ENCODE results near the gene PRPF6. TPM values are rescaled to one million over a fixed set of nuclear protein-coding genes. Genes with fewer than 3 reads are reported as not detected.

The PRPF6 gene
- total RNA-seq, 2 experiments from 2014 or later, result 66.5 to 67.7 TPM

DNA sequence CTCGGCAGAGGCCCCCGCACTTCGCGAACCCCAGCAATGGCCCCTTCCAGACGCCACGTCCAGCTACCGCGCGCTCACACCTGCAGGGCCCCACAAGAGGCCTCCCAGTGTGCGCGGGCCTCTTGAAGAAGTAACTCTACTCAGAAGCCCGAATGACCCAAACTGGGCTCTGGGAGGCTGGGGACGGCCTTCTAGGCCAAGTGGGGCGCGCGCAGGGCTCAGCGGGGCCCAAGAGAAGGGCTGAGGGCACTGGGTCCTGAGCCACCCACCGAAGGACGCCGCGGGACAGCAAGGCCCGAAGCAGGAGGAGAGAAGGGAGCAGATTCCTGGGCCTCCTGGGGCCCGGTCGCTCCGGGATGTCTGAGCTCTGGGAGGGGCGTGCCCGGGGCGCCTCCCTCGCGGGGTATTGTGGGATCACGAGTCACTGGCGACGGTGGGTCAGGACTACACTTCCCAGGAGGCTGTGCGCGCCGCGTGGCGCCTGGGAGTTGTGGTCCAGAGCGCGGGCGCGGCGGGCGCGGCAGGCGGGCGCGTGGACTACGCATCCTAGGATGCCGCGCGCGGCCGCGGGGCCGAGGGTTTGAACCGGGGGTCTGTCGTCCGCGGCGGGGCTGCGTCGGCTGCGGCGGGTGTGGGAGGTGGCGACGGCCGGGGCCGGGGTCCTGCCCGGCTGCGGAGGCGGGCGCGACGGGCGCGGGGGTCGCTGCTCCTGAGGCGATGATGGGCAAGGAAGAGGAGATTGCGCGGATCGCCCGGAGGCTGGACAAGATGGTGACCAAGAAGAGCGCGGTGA lies 81.9 kb downstream of the PRPF6 start, which contains the start of gene TCEA2:
TSS of gene TCEA2 (plus strand) at position 603 of the 793 bp plus-strand sequence. CDS start at position 718, 115 bp downstream.
- POLR2A ChIA-PET, result interaction anchor here (0.6 to 1.5 kb wide), 3 partner anchors 17 to 542 kb away, joined by 4 read pairs; partner anchors contain the start of genes OPRL1, PPDPF, RGS19 and UCKL1

GRCh38 chr20:64063389-64064144 lies 82.6 kb downstream of the PRPF6 start:
- CTCF ChIA-PET, result interaction anchor here (0.7 to 6.7 kb wide), 4 partner anchors 24 to 83 kb away, joined by 3 to 67 read pairs (median 6); partner anchors contain the start of gene PRPF6
- POLR2A ChIA-PET, result interaction anchor here (0.6 to 1.5 kb wide), 3 partner anchors 16 to 543 kb away, joined by 4 read pairs; partner anchors contain the start of genes OPRL1, PPDPF, RGS19 and UCKL1

More for the DNA sequence above, 81.9 kb downstream of the PRPF6 start, which contains the start of gene TCEA2:
- CTCF ChIA-PET, result interaction anchor here (0.7 to 6.7 kb wide), 4 partner anchors 11 to 82 kb away, joined by 3 to 67 read pairs (median 5); partner anchors contain the start of gene PRPF6

GRCh38 chr20:64064145-64064698 lies 83.3 kb downstream of the PRPF6 start:
- CTCF ChIA-PET, result interaction anchor here (1.1 to 1.8 kb wide), 2 partner anchors 26 to 83 kb away, joined by 3 to 9 read pairs; partner anchors contain the start of gene PRPF6
- POLR2A ChIA-PET, result no interaction called here

DNA sequence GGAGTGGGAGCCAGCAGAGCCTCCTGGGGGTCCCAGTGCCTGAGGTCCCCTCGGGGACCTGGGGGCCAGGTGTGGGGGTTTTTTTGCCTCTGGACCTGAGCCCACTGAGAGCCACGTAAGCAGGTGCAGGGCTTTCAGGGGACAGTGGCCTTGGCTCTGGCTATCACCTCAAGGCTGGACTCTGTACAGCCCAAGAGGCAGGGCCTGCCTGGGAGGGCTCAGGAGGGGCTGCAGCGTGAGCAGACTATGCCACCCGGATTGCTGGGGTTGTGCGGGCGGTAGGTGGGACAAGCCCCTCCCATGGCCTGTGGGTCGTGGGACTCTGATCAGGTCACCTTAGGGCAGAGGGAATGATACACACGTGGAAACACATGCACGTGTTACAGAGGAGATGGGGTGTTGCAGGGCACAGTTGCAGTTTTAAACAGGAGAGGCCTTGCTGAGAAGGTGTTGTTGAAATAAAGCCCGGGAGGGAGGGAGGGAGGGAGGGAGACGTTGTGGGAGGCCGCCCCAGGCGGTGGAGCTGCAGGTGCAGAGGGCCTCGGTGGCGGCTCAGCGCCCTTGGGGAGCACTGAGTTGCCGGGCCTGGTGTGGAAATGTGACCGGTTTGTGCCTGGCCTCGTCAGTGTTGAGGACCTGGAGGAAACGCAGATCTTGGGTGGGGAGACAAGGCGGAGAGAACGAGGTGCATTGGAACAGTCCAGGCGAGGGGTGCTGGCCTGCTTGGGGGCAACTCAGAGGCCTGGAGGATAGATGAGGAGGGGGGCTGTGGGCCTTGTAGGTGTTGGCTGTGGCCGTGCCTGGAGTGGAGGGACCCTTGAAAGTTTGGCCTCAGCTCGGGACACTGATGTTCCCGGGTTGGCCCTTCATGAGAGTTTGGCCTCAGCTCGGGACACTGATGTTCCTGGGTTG lies 84.4 kb downstream of the PRPF6 start:
- CTCF ChIA-PET, result interaction anchor here (1.0 to 1.8 kb wide), 3 partner anchors 10 to 85 kb away, joined by 3 to 9 read pairs (median 5); no protein-coding TSS in a partner anchor
- POLR2A ChIA-PET, result interaction anchor here (0.5 to 1.9 kb wide), 3 partner anchors 12 to 460 kb away, joined by 3 to 5 read pairs (median 3); no protein-coding TSS in a partner anchor

GRCh38 chr20:64065974-64066343 lies 85.0 kb downstream of the PRPF6 start:
- CTCF ChIA-PET, result interaction anchor here (1.0 to 1.7 kb wide), 2 partner anchors 10 to 86 kb away, joined by 3 to 5 read pairs; no protein-coding TSS in a partner anchor
- POLR2A ChIA-PET, result interaction anchor here (0.5 to 1.9 kb wide), 2 partner anchors 11 to 460 kb away, joined by 3 to 5 read pairs; no protein-coding TSS in a partner anchor

- CTCF ChIA-PET, result interaction anchor here (0.7 to 1.1 kb wide), 3 partner anchors 11 to 53 kb away, joined by 3 to 5 read pairs (median 3); no protein-coding TSS in a partner anchor
- POLR2A ChIA-PET, result interaction anchor here (1.9 kb wide), 1 partner anchor 10 kb away, joined by 5 read pairs; no protein-coding TSS in a partner anchor
Measured at GRCh38 chr20:64067005-64067632, 86.2 kb downstream of the PRPF6 start.

- ChIA-PET POLR2A (no interaction called here), CTCF (interaction anchor here (3.1 kb wide), 1 partner anchor 15 kb away, joined by 12 read pairs; no protein-coding TSS in a partner anchor)
Measured at GRCh38 chr20:64067733-64068307, 86.9 kb downstream of the PRPF6 start.

GRCh38 chr20:64068386-64069208 lies 87.7 kb downstream of the PRPF6 start:
- ChIA-PET POLR2A (interaction anchor here (1.3 kb wide), 1 partner anchor 11 kb away, joined by 3 read pairs; the partner anchor contains the start of genes OPRL1 and RGS19), CTCF (interaction anchor here (1.4 to 3.1 kb wide), 3 partner anchors 10 to 31 kb away, joined by 5 to 12 read pairs (median 6); partner anchors contain the start of gene RGS19)

DNA sequence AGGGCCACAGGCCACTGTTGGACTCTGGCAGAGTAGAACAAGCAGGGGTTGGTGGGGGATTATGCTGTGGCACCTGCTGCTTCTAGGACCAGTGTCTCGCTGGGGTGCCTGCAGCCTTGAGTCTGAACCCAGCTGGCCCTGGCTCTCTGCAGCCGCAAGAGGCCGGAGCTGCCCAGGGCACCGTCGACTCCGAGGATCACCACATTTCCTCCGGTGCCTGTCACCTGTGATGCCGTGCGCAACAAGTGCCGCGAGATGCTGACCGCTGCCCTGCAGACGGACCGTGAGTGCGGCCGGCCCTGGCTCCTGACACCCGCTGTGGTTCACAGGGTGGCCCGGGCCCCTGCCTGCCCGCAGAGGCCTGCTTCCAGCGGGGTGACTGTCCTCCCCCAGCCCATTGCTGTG lies 88.3 kb downstream of the PRPF6 start:
- ChIA-PET CTCF (interaction anchor here (0.7 to 3.1 kb wide), 5 partner anchors 10 to 92 kb away, joined by 3 to 12 read pairs (median 5); partner anchors contain the start of gene RGS19), POLR2A (interaction anchor here (1.3 kb wide), 1 partner anchor 10 kb away, joined by 3 read pairs; the partner anchor contains the start of genes OPRL1 and RGS19)

- ChIA-PET POLR2A (interaction anchor here (1.3 kb wide), 1 partner anchor 10 kb away, joined by 3 read pairs; the partner anchor contains the start of genes OPRL1 and RGS19), CTCF (interaction anchor here (0.7 to 3.1 kb wide), 5 partner anchors 9 to 93 kb away, joined by 3 to 12 read pairs (median 5); partner anchors contain the start of gene RGS19)
Measured at GRCh38 chr20:64069614-64070243, 88.8 kb downstream of the PRPF6 start.

- ChIA-PET POLR2A (no interaction called here), CTCF (interaction anchor here (1.0 to 3.1 kb wide), 4 partner anchors 8 to 94 kb away, joined by 3 to 12 read pairs (median 6); partner anchors contain the start of gene RGS19)
Measured at GRCh38 chr20:64070244-64070993, 89.5 kb downstream of the PRPF6 start.

- ChIA-PET CTCF (interaction anchor here (1.7 kb wide), 1 partner anchor 98 kb away, joined by 3 read pairs; no protein-coding TSS in a partner anchor), POLR2A (no interaction called here)
Measured at GRCh38 chr20:64071341-64072332, 90.7 kb downstream of the PRPF6 start.

DNA sequence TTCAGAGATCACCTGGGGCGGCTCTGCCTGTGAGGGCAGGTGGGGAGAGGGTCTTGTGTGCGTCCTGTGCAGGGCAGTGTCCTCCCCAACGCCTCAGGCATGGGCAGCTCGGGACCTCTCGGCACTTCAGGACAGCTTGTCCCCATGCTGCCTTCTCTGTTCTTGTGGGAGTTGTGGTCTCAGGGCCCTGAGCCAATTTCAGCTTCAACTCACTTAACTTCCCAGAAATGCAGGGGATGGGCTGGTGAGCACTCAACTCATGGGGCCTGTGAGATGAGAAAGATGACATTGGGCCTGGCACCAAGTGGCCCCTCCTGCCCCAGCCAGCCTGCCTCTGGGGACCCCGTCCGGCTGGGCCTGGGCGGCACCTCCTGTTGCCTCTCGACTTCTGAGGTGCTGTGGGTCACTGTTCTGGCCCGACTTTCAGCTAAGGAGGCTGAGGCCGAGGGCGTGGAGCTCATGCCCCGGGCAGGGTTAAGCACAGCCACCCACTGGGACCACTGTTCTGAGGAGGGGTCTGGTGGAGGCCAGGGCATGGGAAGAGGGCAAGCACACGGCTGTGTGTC lies 91.6 kb downstream of the PRPF6 start:
- ChIA-PET POLR2A (no interaction called here), CTCF (interaction anchor here (1.7 kb wide), 1 partner anchor 99 kb away, joined by 3 read pairs; no protein-coding TSS in a partner anchor)

All from activated CD8-positive, alpha-beta memory T cell treated with anti-CD3 and anti-CD28 coated beads for 36 hours (primary cell).